Ectodermal cell (in vitro differentiated cells): ENCODE measurements around the gene NDUFV3.
"Not testable (repeated sequence)": the region's sequence is repeated elsewhere in the genome, so short reads cannot be mapped to it uniquely, and the experiment has no call there.

ENCODE experiments used
- H3K27ac ChIP-seq: 2 replicates; pipeline ENCODE4 v1.7.0; 2013; ENCODE audit warnings: mild to moderate bottlenecking, low read depth, low read length; ENCODE audit not compliant: insufficient read depth, poor library complexity, severe bottlenecking
- H3K27me3 ChIP-seq: 2 replicates; pipeline ENCODE4 v1.7.0; 2013; ENCODE audit warnings: mild to moderate bottlenecking, low read length; ENCODE audit not compliant: insufficient read depth, control insufficient read depth, poor library complexity, severe bottlenecking
- H3K36me3 ChIP-seq: one replicate; pipeline ENCODE4 v1.7.0; 2013; ENCODE audit warnings: low read length; ENCODE audit not compliant: control insufficient read depth, insufficient read depth
- H3K4me1 ChIP-seq: one replicate; pipeline ENCODE4 v1.7.0; 2013; ENCODE audit warnings: low read length; ENCODE audit not compliant: control insufficient read depth, insufficient read depth
- H3K4me3 ChIP-seq: 2 replicates; pipeline ENCODE4 v1.7.0; 2013; ENCODE audit warnings: low read depth, low read length, control low read depth; ENCODE audit not compliant: insufficient read depth
- H3K9me3 ChIP-seq: 2 replicates; pipeline ENCODE4 v1.7.0; 2013; ENCODE audit warnings: mild to moderate bottlenecking, low read length, moderate library complexity; ENCODE audit not compliant: control insufficient read depth
- WGBS, 2 experiments: methylation state at CpG; one replicate each; pipeline ENCODE4 v1.1.7; 2013; ENCODE audit warnings: missing lambda C conversion rate in 2 of 2; 5-methylcytosine and 5-hydroxymethylcytosine counted together

NDUFV3 gene

GRCh38 chr21:42922918-42923317 lies 29.8 kb downstream of the NDUFV3 start:
- Histone ChIP-seq H3K36me3 (no peaks in the 10 kb centered on the region), H3K27me3 (no peaks in the 10 kb centered on the region), H3K4me3 (no peak overlapping the region), H3K9me3 (no peaks in the 10 kb centered on the region), H3K4me1 (peaks cover 5% of the 10 kb centered on the region), H3K27ac (no peak overlapping the region)
- WGBS, 2 experiments: 94% methylated on average over 18 of the region's 18 CpGs

GRCh38 chr21:42923553-42924432 lies 30.7 kb downstream of the NDUFV3 start:
- WGBS, 2 experiments: 31 to 33% methylated on average over 18 of the region's 18 CpGs
- H3K4me3 ChIP-seq: no peak overlapping the region
- H3K27me3 ChIP-seq: no peaks in the 10 kb centered on the region
- H3K9me3 ChIP-seq: no peaks in the 10 kb centered on the region
- peak overlapping the region; percentile 64 for H3K27ac ChIP-seq
- no peaks in the 10 kb centered on the region for H3K36me3 ChIP-seq
- peaks cover 5% of the 10 kb centered on the region for H3K4me1 ChIP-seq

- Histone ChIP-seq H3K4me1 (peaks cover 5% of the 10 kb centered on the region), H3K4me3 (no peak overlapping the region)
- 84 to 89% methylated on average over 6 of the region's 6 CpGs for WGBS, 2 experiments
These were observed 31.3 kb downstream of the NDUFV3 start for GRCh38 chr21:42924433-42924751.

GRCh38 chr21:42925114-42925926 lies 32.2 kb downstream of the NDUFV3 start, which contains the start of gene ERVH48-1:
TSS of gene ERVH48-1 (minus strand) at chr21:42925630. CDS start at chr21:42919006, 6,624 bp downstream.
- H3K9me3 ChIP-seq: no peaks in the 10 kb centered on the region
- no peaks in the 10 kb centered on the region for H3K36me3 ChIP-seq
- peaks cover 5% of the 10 kb centered on the region for H3K4me1 ChIP-seq
- H3K27ac ChIP-seq: no peak within 1 kb of the TSS
- no peaks in the 10 kb centered on the region for H3K27me3 ChIP-seq
- H3K4me3 ChIP-seq: no peak within 1 kb of the TSS
- WGBS, 2 experiments: 92 to 95% methylated on average over 29 of the region's 29 CpGs

More at GRCh38 chr21:42924433-42924751, 31.3 kb downstream of the NDUFV3 start:
- peak overlapping the region; percentile 64 for H3K27ac ChIP-seq
- H3K36me3 ChIP-seq: no peaks in the 10 kb centered on the region
- no peaks in the 10 kb centered on the region for H3K9me3 ChIP-seq
- no peaks in the 10 kb centered on the region for H3K27me3 ChIP-seq

- H3K27me3 ChIP-seq, H3K9me3 ChIP-seq, H3K27ac ChIP-seq, H3K4me3 ChIP-seq, H3K36me3 ChIP-seq, H3K4me1 ChIP-seq: not testable (repeated sequence)
- WGBS, 2 experiments: 90 to 93% methylated on average over 23 of the region's 23 CpGs
These were observed 34.5 kb downstream of the NDUFV3 start for GRCh38 chr21:42927474-42928200.

- Histone ChIP-seq H3K9me3 (no peaks in the 10 kb centered on the region), H3K4me3 (no peak overlapping the region), H3K27me3 (no peaks in the 10 kb centered on the region), H3K27ac (no peak overlapping the region), H3K36me3 (no peaks in the 10 kb centered on the region), H3K4me1 (no peaks in the 10 kb centered on the region)
- 90 to 91% methylated on average over 3 of the region's 3 CpGs for WGBS, 2 experiments
These were observed 36.9 kb downstream of the NDUFV3 start for GRCh38 chr21:42929969-42930368.

GRCh38 chr21:42931560-42932235 lies 38.6 kb downstream of the NDUFV3 start:
- Histone ChIP-seq H3K4me1 (no peaks in the 10 kb centered on the region), H3K27me3 (no peaks in the 10 kb centered on the region), H3K9me3 (no peaks in the 10 kb centered on the region), H3K27ac (no peak overlapping the region), H3K36me3 (no peaks in the 10 kb centered on the region), H3K4me3 (no peak overlapping the region)
- 79 to 86% methylated on average over 13 of the region's 13 CpGs for WGBS, 2 experiments

- H3K27me3 ChIP-seq, H3K36me3 ChIP-seq, H3K9me3 ChIP-seq, H3K27ac ChIP-seq, H3K4me1 ChIP-seq, H3K4me3 ChIP-seq: not testable (repeated sequence)
- WGBS, 2 experiments: 93 to 95% methylated on average over 15 to 16 of the region's 16 CpGs
These were observed 39.4 kb downstream of the NDUFV3 start for GRCh38 chr21:42932378-42933136.
